HEK293 (cell line): ENCODE measurements around the gene EXOSC5.
"Not testable (repeated sequence)": the region's sequence is repeated elsewhere in the genome, so short reads cannot be mapped to it uniquely, and the experiment has no call there.

ENCODE experiments used
- CTCF ChIA-PET: fragments of 350-600 bp; formaldehyde crosslinking; extraction: SDS; loops from one replicate; lab custom pipeline; 2021; ENCODE audit warnings: antibody characterized with exemption; lab: Yijun Ruan, JAX
- POLR2A ChIA-PET: fragments of 300-600 bp; formaldehyde crosslinking; extraction: SDS; loops from one replicate; lab custom pipeline; 2020; ENCODE audit warnings: antibody characterized with exemption, inconsistent platforms; lab: Yijun Ruan, JAX
- H3K27ac ChIP-seq: fragments of 200-500 bp; sonication (Bioruptor generic); 2 replicates; pipeline ENCODE4 v1.5.1; 2014; ENCODE audit warnings: low read depth, low read length, control low read depth, inconsistent platforms; ENCODE audit errors: extremely low read depth
- H3K36me3 ChIP-seq, 2 experiments: fragments of 200-500 bp in 1 of 2; sonication (Bioruptor generic) in 1 of 2; 1 replicate in 1 of 2; 2 replicates in 1 of 2; pipeline ENCODE4 v1.5.1; 2014 to 2017; ENCODE audit warnings: inconsistent platforms in 2 of 2, low read length in 2 of 2; ENCODE audit not compliant: control insufficient read depth in 2 of 2, insufficient read depth in 1 of 2
- H3K4me1 ChIP-seq: fragments of 200-500 bp; sonication (Bioruptor generic); 2 replicates; pipeline ENCODE4 v1.5.1; 2014; ENCODE audit warnings: mild to moderate bottlenecking, low read length, inconsistent platforms; ENCODE audit not compliant: control insufficient read depth, insufficient read depth
- H3K4me3 ChIP-seq: 2 replicates; pipeline ENCODE4 v1.5.1; 2011; ENCODE audit warnings: low read depth, mild to moderate bottlenecking, control low read depth, low read length, moderate library complexity
- H3K9me3 ChIP-seq: fragments of 200-500 bp; sonication (Bioruptor generic); 2 replicates; pipeline ENCODE4 v1.5.1; 2014; ENCODE audit warnings: low read depth, low read length, inconsistent platforms; ENCODE audit not compliant: control insufficient read depth, insufficient read depth
- CTCF ChIP-seq: fragments of 450-650 bp; formaldehyde crosslinking; IDR thresholded peaks from 2 replicates; pipeline ENCODE4 v1.5.1; 2016; ENCODE audit warnings: missing biosample characterization, missing genetic modification characterization
- PATZ1 ChIP-seq: fragments of 450-650 bp; formaldehyde crosslinking; IDR thresholded peaks from 2 replicates; pipeline ENCODE4 v1.5.1; 2016; ENCODE audit warnings: missing biosample characterization, missing genetic modification characterization
- PRDM4 ChIP-seq: fragments of 450-650 bp; formaldehyde crosslinking; IDR thresholded peaks from 2 replicates; pipeline ENCODE4 v1.5.1; 2017; ENCODE audit warnings: missing biosample characterization, missing genetic modification characterization
- YY2 ChIP-seq: fragments of 450-650 bp; formaldehyde crosslinking; IDR thresholded peaks from 2 replicates; pipeline ENCODE4 v1.5.1; 2016; ENCODE audit warnings: missing biosample characterization, missing genetic modification characterization
- ZEB2 ChIP-seq: fragments of 450-650 bp; formaldehyde crosslinking; IDR thresholded peaks from 2 replicates; pipeline ENCODE4 v1.5.1; 2016; ENCODE audit warnings: missing biosample characterization, missing genetic modification characterization
- ZFP3 ChIP-seq: fragments of 450-650 bp; formaldehyde crosslinking; IDR thresholded peaks from 2 replicates; pipeline ENCODE4 v1.5.1; 2016; ENCODE audit warnings: low read depth, missing biosample characterization, missing genetic modification characterization
- ZIC2 ChIP-seq: fragments of 450-650 bp; formaldehyde crosslinking; IDR thresholded peaks from 2 replicates; pipeline ENCODE4 v1.5.1; 2016; ENCODE audit warnings: missing biosample characterization, missing genetic modification characterization
- ZNF121 ChIP-seq: fragments of 450-650 bp; formaldehyde crosslinking; IDR thresholded peaks from 2 replicates; pipeline ENCODE4 v1.5.1; 2016; ENCODE audit warnings: missing biosample characterization, missing genetic modification characterization
- ZNF132 ChIP-seq: fragments of 450-650 bp; formaldehyde crosslinking; IDR thresholded peaks from 2 replicates; pipeline ENCODE4 v1.5.1; 2017; ENCODE audit warnings: missing biosample characterization, missing genetic modification characterization, borderline replicate concordance
- ZNF174 ChIP-seq: fragments of 450-650 bp; formaldehyde crosslinking; IDR thresholded peaks from 2 replicates; pipeline ENCODE4 v1.5.0; 2017; ENCODE audit warnings: missing biosample characterization, mild to moderate bottlenecking, missing genetic modification characterization
- ZNF18 ChIP-seq: fragments of 450-650 bp; formaldehyde crosslinking; IDR thresholded peaks from 2 replicates; pipeline ENCODE4 v1.5.1; 2016; ENCODE audit warnings: missing biosample characterization, missing genetic modification characterization
- ZNF214 ChIP-seq: fragments of 450-650 bp; formaldehyde crosslinking; IDR thresholded peaks from 2 replicates; pipeline ENCODE4 v1.5.1; 2017; ENCODE audit warnings: missing biosample characterization, mild to moderate bottlenecking, missing genetic modification characterization, borderline replicate concordance
- ZNF239 ChIP-seq: fragments of 450-650 bp; formaldehyde crosslinking; IDR thresholded peaks from 2 replicates; pipeline ENCODE4 v1.5.1; 2016; ENCODE audit warnings: missing biosample characterization, missing genetic modification characterization
- ZNF266 ChIP-seq: fragments of 450-650 bp; formaldehyde crosslinking; IDR thresholded peaks from 2 replicates; pipeline ENCODE4 v1.5.1; 2016; ENCODE audit warnings: missing biosample characterization, missing genetic modification characterization, low read depth
- ZNF362 ChIP-seq: fragments of 450-650 bp; formaldehyde crosslinking; IDR thresholded peaks from 2 replicates; pipeline ENCODE4 v1.5.1; 2016; ENCODE audit warnings: missing biosample characterization, missing genetic modification characterization
- ZNF394 ChIP-seq: fragments of 450-650 bp; formaldehyde crosslinking; IDR thresholded peaks from 2 replicates; pipeline ENCODE4 v1.5.1; 2016; ENCODE audit warnings: missing biosample characterization, missing genetic modification characterization, mild to moderate bottlenecking, moderate library complexity, borderline replicate concordance
- ZNF777 ChIP-seq: fragments of 450-650 bp; formaldehyde crosslinking; IDR thresholded peaks from 2 replicates; pipeline ENCODE4 v1.5.1; 2017; ENCODE audit warnings: missing biosample characterization, missing genetic modification characterization, borderline replicate concordance
- ZSCAN18 ChIP-seq: fragments of 450-650 bp; formaldehyde crosslinking; IDR thresholded peaks from 2 replicates; pipeline ENCODE4 v1.5.1; 2016; ENCODE audit warnings: missing biosample characterization, missing genetic modification characterization

Gene EXOSC5

GRCh38 chr19:41384351-41384750, 12.8 kb downstream of the EXOSC5 start (continued):
- TF ChIP-seq YY2 (tag by site-specific recombination) (no peak), PRDM4 (no peak), ZNF132 (tag by site-specific recombination) (no peak), ZFP3 (tag by site-specific recombination) (no peak), ZNF239 (tag by site-specific recombination) (no peak), ZNF394 (no peak), ZSCAN18 (tag by site-specific recombination) (no peak), ZNF266 (no peak)

- POLR2A ChIA-PET, result interaction anchor here (6.2 kb wide), 1 partner anchor 17 kb away, joined by 64 read pairs; the partner anchor contains the start of gene B9D2
- CTCF ChIA-PET, result interaction anchor here (0.7 to 1.9 kb wide), 4 partner anchors 16 to 68 kb away, joined by 3 to 4 read pairs (median 4); no protein-coding TSS in a partner anchor
- TF ChIP-seq ZNF121 (tag by site-specific recombination), result peak; percentile 98
- H3K36me3 ChIP-seq, H3K4me3 ChIP-seq, H3K9me3 ChIP-seq, H3K27ac ChIP-seq, H3K4me1 ChIP-seq: not testable (repeated sequence)
These were observed 15.6 kb downstream of the EXOSC5 start for GRCh38 chr19:41381536-41381935.

GRCh38 chr19:41377977-41378709, 19.0 kb downstream of the EXOSC5 start:
- TF ChIP-seq ZNF362 (tag by site-specific recombination) (no peak), PATZ1 (tag by site-specific recombination) (0 out of 2 replicates have a peak, but pooled peaks have one; percentile 17), ZNF214 (tag by site-specific recombination) (no peak), ZNF777 (no peak), ZNF18 (no peak), CTCF (tag by site-specific recombination) (peak; percentile 27; the same call in 1 of the 2 replicates), ZIC2 (tag by site-specific recombination) (peak; percentile 72), ZNF174 (tag by site-specific recombination) (no peak), ZEB2 (tag by site-specific recombination) (no peak)
- ChIA-PET POLR2A (interaction anchor here (0.7 to 6.2 kb wide), 3 partner anchors 13 to 59 kb away, joined by 3 to 64 read pairs (median 3); partner anchors contain the start of gene B9D2), CTCF (interaction anchor here (0.6 to 1.7 kb wide), 6 partner anchors 9 to 193 kb away, joined by 3 to 5 read pairs (median 3); partner anchors contain the start of gene B9D2)
- H3K9me3 ChIP-seq, result no peaks in the 10 kb centered on the region
- peaks cover 0 to 4% of the 10 kb centered on the region in 2 experiments; a peak in 2 of 3 replicates for H3K36me3 ChIP-seq
- H3K27ac ChIP-seq, result no peak overlapping the region
- H3K4me3 ChIP-seq, result no peak overlapping the region
- H3K4me1 ChIP-seq, result peaks cover 17% of the 10 kb centered on the region
